GM12878 (cell line): Measurements from ENCODE around the gene ALKBH8. TPM values are rescaled to one million over a fixed set of nuclear protein-coding genes. Genes with fewer than 3 reads are reported as not detected.

Experiments used
- ASH2L ChIP-seq: fragments of 300-600, 200-600 bp; sonication (generic); IDR thresholded peaks from 2 replicates; pipeline ENCODE4 v1.6.1; 2017; ENCODE audit warnings: low read depth, mild to moderate bottlenecking, borderline replicate concordance
- CBFB ChIP-seq: IDR thresholded peaks from 2 replicates; pipeline ENCODE4 v1.6.1; 2016; ENCODE audit warnings: antibody characterized with exemption, low read depth
- CHD1 ChIP-seq: IDR thresholded peaks from 2 replicates; pipeline ENCODE4 v1.6.1; 2012; ENCODE audit warnings: low read depth, low read length, improper control_type of control experiment
- FOS ChIP-seq: IDR thresholded peaks from 3 replicates; pipeline ENCODE4 v1.6.1; 2011; ENCODE audit warnings: borderline replicate concordance; ENCODE audit not compliant: insufficient read length; ENCODE audit errors: extremely low read depth
- GABPA ChIP-seq: IDR thresholded peaks from 2 replicates; pipeline ENCODE4 v1.6.1; 2014; ENCODE audit warnings: antibody characterized with exemption, low read depth, mild to moderate bottlenecking, inconsistent platforms
- KLF5 ChIP-seq: fragments of 450-650 bp; IDR thresholded peaks from 2 replicates; pipeline ENCODE4 v1.6.1; 2014; ENCODE audit warnings: mild to moderate bottlenecking; ENCODE audit not compliant: partially characterized antibody
- MTA2 ChIP-seq: fragments of 450-650 bp; IDR thresholded peaks from 2 replicates; pipeline ENCODE4 v1.6.1; 2016; ENCODE audit warnings: low read depth, mild to moderate bottlenecking, moderate library complexity
- MXI1 ChIP-seq: fragments of 150-350 bp; IDR thresholded peaks from 2 replicates; pipeline ENCODE4 v1.6.1; 2011; ENCODE audit warnings: low read depth, mild to moderate bottlenecking, inconsistent platforms, low read length, improper control_type of control experiment
- NBN ChIP-seq: fragments of 450-650 bp; IDR thresholded peaks from 2 replicates; pipeline ENCODE4 v1.6.1; 2016
- NFYA ChIP-seq: IDR thresholded peaks from 2 replicates; pipeline ENCODE4 v1.6.1; 2011; ENCODE audit warnings: low read depth, mild to moderate bottlenecking, low read length, improper control_type of control experiment, borderline replicate concordance
- PAX8 ChIP-seq: fragments of 450-650 bp; IDR thresholded peaks from 2 replicates; pipeline ENCODE4 v1.6.1; 2017; ENCODE audit warnings: mild to moderate bottlenecking, moderate library complexity
- RB1 ChIP-seq: fragments of 450-650 bp; formaldehyde crosslinking; IDR thresholded peaks from 2 replicates; pipeline ENCODE4 v1.6.1; 2017; ENCODE audit warnings: mild to moderate bottlenecking, borderline replicate concordance
- RFX5 ChIP-seq: IDR thresholded peaks from 2 replicates; pipeline ENCODE4 v1.6.1; 2011; ENCODE audit warnings: low read depth, low read length, improper control_type of control experiment
- SIN3A ChIP-seq: IDR thresholded peaks from 2 replicates; pipeline ENCODE4 v1.6.1; 2012; ENCODE audit warnings: low read depth, low read length, improper control_type of control experiment
- SRF ChIP-seq, 2 experiments: IDR thresholded peaks; 2 replicates each; pipeline ENCODE4 v1.6.1; 2011; ENCODE audit warnings: low read depth in 2 of 2, low read length in 2 of 2, mild to moderate bottlenecking in 1 of 2, moderate library complexity in 1 of 2
- SUPT20H ChIP-seq: IDR thresholded peaks from 2 replicates; pipeline ENCODE4 v1.6.1; 2011; ENCODE audit warnings: low read depth, mild to moderate bottlenecking, low read length, moderate library complexity, borderline replicate concordance; ENCODE audit not compliant: control insufficient read depth
- SUZ12 ChIP-seq: fragments of 200-600 bp; sonication (generic); IDR thresholded peaks from one replicate; pipeline ENCODE4 v1.6.1; 2018; ENCODE audit warnings: antibody characterized with exemption, mild to moderate bottlenecking; ENCODE audit not compliant: unreplicated experiment
- TCF7 ChIP-seq: IDR thresholded peaks from 2 replicates; pipeline ENCODE4 v1.6.1; 2014; ENCODE audit warnings: antibody characterized with exemption, borderline replicate concordance
- ZNF217 ChIP-seq: fragments of 450-650 bp; IDR thresholded peaks from 2 replicates; pipeline ENCODE4 v1.6.1; 2017; ENCODE audit warnings: antibody characterized with exemption, mild to moderate bottlenecking
- polyA plus RNA-seq, 11 experiments: library from polyadenylated mRNA; depleted of rRNA in 4 of 11; unstranded in 6 of 11; stranded (reverse) in 5 of 11; fragments of >200 nt; fragmentation: Nextera tagmentation in 4 of 11; fragmentation: Illumina TruSeq in 1 of 11; extraction: Ambion mirVana in 4 of 11; extraction: Trizol in 1 of 11; gene quantifications; 1 replicate in 1 of 11; 2 replicates in 10 of 11; pipeline versions ENCODE4 v1.2.1 to v1.2.3, GENCODE V29; 2011 to 2016; ENCODE audit warnings: inconsistent platforms in 2 of 11, missing spikeins in 2 of 11, low read depth in 1 of 11
- total RNA-seq, 4 experiments: library from RNA; depleted of rRNA in 3 of 4; stranded (reverse); fragments of >200 nt in 3 of 4; fragmentation: Illumina TruSeq in 1 of 4; extraction: Trizol in 1 of 4; gene quantifications; 2 replicates each; pipeline versions ENCODE4 v1.2.1 to v1.2.3, GENCODE V29; 2013 to 2021
- TF ChIP-seq, protein P1 (sequence below): fragments of 450-650 bp; IDR thresholded peaks from 2 replicates; pipeline ENCODE4 v1.6.1; 2016; ENCODE audit warnings: mild to moderate bottlenecking
- TF ChIP-seq, protein P2 (sequence below): fragments of 450-650 bp; IDR thresholded peaks from 2 replicates; pipeline ENCODE4 v1.6.1; 2017; ENCODE audit warnings: mild to moderate bottlenecking, moderate library complexity
- TF ChIP-seq, protein P3 (sequence below): fragments of 450-650 bp; formaldehyde crosslinking; IDR thresholded peaks from 2 replicates; pipeline ENCODE4 v1.4.0; 2020; ENCODE audit warnings: mild to moderate bottlenecking, moderate library complexity

ALKBH8 gene
- total and polyA plus RNA-seq, 10 of the 15 experiments (the other 5 are each of a cell fraction or from before 2014, with no cell fraction given) = 4.6 to 13.1 (median 9.5) TPM

DNA sequence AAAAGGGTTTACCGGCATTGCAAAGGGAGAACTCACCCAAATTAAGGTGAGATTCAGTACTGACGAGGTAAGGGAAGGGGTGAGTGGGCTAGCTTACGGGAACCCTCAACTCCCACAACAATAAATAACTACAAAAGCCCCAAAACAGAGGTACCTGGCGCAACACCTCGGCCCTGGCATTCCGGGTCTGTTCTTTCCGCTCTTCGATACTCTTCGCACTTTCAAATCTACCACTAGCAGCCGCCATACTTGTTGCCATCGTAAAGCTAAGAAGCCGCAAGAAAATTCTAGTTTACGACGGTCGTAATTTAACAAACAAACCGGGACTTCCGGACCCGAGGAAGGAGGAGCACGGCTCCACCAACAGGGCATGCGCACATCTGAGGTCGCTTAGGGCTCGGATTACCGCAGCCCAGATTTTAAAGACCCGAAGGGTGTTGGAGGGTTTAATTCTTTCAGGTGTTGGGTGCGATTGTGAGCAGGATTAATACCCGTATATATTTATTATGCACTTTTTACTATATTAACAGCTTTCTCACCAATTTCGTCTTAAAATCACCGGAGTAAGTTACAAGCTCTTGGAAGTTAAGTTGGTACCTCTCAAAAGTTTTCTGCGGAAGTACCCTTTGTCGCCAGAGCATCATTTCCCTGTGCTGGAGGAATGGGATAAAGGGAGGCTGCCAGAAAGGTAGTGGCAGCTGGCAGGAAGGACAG lies 107.8 kb downstream of the ALKBH8 start, which contains the start of gene CWF19L2 (continued):
- TF ChIP-seq TCF7 (no peak), SUZ12 (no peak), NBN (no peak), SIN3A (peak; percentile 86; the same call in 1 of the 2 replicates), MXI1 (no peak), NFYA (no peak), MTA2 (0 out of 2 replicates have a peak, but pooled peaks have one; percentile 32), RFX5 (no peak), CHD1 (no peak), SUPT20H (no peak), FOS (no peak), ZNF217 (no peak), GABPA (peak; percentile 70), PAX8 (peak; percentile 75; the same call in 1 of the 2 replicates), SRF (IDR thresholded peaks at IDR 0.05; ENCODE audit: low read depth in 2 of 2, low read length in 2 of 2) (0 out of 4 replicates have a peak, but pooled peaks of 1 of the 2 experiments have one; percentile 38), ASH2L (no peak), KLF5 (peak; percentile 63), RB1 (no peak), CBFB (peak; percentile 75)
- TF ChIP-seq, protein P1, sequence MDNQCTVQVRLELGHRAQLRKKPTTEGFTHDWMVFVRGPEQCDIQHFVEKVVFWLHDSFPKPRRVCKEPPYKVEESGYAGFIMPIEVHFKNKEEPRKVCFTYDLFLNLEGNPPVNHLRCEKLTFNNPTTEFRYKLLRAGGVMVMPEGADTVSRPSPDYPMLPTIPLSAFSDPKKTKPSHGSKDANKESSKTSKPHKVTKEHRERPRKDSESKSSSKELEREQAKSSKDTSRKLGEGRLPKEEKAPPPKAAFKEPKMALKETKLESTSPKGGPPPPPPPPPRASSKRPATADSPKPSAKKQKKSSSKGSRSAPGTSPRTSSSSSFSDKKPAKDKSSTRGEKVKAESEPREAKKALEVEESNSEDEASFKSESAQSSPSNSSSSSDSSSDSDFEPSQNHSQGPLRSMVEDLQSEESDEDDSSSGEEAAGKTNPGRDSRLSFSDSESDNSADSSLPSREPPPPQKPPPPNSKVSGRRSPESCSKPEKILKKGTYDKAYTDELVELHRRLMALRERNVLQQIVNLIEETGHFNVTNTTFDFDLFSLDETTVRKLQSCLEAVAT = peak; percentile 3; the same call in 1 of the 2 replicates
- TF ChIP-seq, protein P2, sequence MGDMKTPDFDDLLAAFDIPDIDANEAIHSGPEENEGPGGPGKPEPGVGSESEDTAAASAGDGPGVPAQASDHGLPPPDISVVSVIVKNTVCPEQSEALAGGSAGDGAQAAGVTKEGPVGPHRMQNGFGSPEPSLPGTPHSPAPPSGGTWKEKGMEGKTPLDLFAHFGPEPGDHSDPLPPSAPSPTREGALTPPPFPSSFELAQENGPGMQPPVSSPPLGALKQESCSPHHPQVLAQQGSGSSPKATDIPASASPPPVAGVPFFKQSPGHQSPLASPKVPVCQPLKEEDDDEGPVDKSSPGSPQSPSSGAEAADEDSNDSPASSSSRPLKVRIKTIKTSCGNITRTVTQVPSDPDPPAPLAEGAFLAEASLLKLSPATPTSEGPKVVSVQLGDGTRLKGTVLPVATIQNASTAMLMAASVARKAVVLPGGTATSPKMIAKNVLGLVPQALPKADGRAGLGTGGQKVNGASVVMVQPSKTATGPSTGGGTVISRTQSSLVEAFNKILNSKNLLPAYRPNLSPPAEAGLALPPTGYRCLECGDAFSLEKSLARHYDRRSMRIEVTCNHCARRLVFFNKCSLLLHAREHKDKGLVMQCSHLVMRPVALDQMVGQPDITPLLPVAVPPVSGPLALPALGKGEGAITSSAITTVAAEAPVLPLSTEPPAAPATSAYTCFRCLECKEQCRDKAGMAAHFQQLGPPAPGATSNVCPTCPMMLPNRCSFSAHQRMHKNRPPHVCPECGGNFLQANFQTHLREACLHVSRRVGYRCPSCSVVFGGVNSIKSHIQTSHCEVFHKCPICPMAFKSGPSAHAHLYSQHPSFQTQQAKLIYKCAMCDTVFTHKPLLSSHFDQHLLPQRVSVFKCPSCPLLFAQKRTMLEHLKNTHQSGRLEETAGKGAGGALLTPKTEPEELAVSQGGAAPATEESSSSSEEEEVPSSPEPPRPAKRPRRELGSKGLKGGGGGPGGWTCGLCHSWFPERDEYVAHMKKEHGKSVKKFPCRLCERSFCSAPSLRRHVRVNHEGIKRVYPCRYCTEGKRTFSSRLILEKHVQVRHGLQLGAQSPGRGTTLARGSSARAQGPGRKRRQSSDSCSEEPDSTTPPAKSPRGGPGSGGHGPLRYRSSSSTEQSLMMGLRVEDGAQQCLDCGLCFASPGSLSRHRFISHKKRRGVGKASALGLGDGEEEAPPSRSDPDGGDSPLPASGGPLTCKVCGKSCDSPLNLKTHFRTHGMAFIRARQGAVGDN = no peak
- TF ChIP-seq, protein P3, sequence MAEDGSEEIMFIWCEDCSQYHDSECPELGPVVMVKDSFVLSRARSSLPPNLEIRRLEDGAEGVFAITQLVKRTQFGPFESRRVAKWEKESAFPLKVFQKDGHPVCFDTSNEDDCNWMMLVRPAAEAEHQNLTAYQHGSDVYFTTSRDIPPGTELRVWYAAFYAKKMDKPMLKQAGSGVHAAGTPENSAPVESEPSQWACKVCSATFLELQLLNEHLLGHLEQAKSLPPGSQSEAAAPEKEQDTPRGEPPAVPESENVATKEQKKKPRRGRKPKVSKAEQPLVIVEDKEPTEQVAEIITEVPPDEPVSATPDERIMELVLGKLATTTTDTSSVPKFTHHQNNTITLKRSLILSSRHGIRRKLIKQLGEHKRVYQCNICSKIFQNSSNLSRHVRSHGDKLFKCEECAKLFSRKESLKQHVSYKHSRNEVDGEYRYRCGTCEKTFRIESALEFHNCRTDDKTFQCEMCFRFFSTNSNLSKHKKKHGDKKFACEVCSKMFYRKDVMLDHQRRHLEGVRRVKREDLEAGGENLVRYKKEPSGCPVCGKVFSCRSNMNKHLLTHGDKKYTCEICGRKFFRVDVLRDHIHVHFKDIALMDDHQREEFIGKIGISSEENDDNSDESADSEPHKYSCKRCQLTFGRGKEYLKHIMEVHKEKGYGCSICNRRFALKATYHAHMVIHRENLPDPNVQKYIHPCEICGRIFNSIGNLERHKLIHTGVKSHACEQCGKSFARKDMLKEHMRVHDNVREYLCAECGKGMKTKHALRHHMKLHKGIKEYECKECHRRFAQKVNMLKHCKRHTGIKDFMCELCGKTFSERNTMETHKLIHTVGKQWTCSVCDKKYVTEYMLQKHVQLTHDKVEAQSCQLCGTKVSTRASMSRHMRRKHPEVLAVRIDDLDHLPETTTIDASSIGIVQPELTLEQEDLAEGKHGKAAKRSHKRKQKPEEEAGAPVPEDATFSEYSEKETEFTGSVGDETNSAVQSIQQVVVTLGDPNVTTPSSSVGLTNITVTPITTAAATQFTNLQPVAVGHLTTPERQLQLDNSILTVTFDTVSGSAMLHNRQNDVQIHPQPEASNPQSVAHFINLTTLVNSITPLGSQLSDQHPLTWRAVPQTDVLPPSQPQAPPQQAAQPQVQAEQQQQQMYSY (CRISPR knock-in tag) = no peak
